ENCODE data around the gene SRRM2. TPM values are rescaled to one million over a fixed set of nuclear protein-coding genes. Genes with fewer than 3 reads are reported as not detected.

Gene SRRM2
- polyA plus RNA-seq, 1 donor (not counting 4 experiments of a cell fraction or from before 2014, with no cell fraction given) = 101 TPM

GRCh38 chr16:2749476-2749875 is 3.0 kb upstream of the SRRM2 start:
- Histone ChIP-seq H3K79me2 (ENCODE audit: control insufficient read depth, insufficient read depth, low read length) (peaks cover 21% of the 10 kb centered on the region), H3K27ac (ENCODE audit: control insufficient read depth, insufficient read depth, low read length) (no peak overlapping the region), H3K9me1 (ENCODE audit: control insufficient read depth, extremely low read depth, insufficient read depth, low read length) (no peaks in the 10 kb centered on the region), H3K9ac (ENCODE audit: control insufficient read depth, extremely low read depth, insufficient read depth, low read length) (no peak overlapping the region), H4K20me1 (ENCODE audit: control insufficient read depth, extremely low read depth, insufficient read depth, low read length) (peaks cover 13% of the 10 kb centered on the region), H3K27me3 (ENCODE audit: control insufficient read depth, extremely low read depth, insufficient read depth, low read length) (no peaks in the 10 kb centered on the region), H2AFZ (ENCODE audit: control insufficient read depth, low read length) (no peak overlapping the region), H3K4me3 (ENCODE audit: control insufficient read depth in 2 of 3, extremely low read depth in 1 of 3, insufficient read depth in 2 of 3, low read depth in 1 of 3, low read length in 3 of 3) (no peak overlapping the region), H3K9me3 (ENCODE audit: control insufficient read depth, low read depth, low read length) (no peaks in the 10 kb centered on the region), H3K4me2 (ENCODE audit: control insufficient read depth, extremely low read depth, insufficient read depth, low read depth, low read length) (no peak overlapping the region), H3K4me1 (ENCODE audit: control insufficient read depth, extremely low read depth, insufficient read depth, low read length) (peaks cover 12% of the 10 kb centered on the region), H3K36me3 (ENCODE audit: control insufficient read depth in 2 of 2, extremely low read depth in 1 of 2, insufficient read depth in 2 of 2, low read length in 2 of 2) (peaks cover 0 to 2% of the 10 kb centered on the region in 2 experiments)
- dilution Hi-C loops (cut with MboI; ENCODE audit: extremely low pct_ligation_motif_present, low sequenced_read_pairs) = no loop called here
- FAIRE-seq (no peak), DNase-seq (ENCODE audit: low read depth, low spot score) (no peak)
- TF ChIP-seq CTCF (optimal IDR thresholded peaks at IDR 0.05 in 1 of 3, IDR thresholded peaks at IDR 0.05 in 1 of 3, conservative IDR thresholded peaks at IDR 0.05 in 1 of 3; ENCODE audit: extremely low read depth in 1 of 3, insufficient read depth in 2 of 3, low read length in 3 of 3) (no peak), EZH2 (IDR thresholded peaks at IDR 0.05; ENCODE audit: low read length) (no peak)

- Histone ChIP-seq H3K9me1 (ENCODE audit: control insufficient read depth, extremely low read depth, insufficient read depth, low read length) (peaks cover 2% of the 10 kb centered on the region), H3K9me3 (ENCODE audit: control insufficient read depth, low read depth, low read length) (no peaks in the 10 kb centered on the region), H3K4me2 (ENCODE audit: control insufficient read depth, extremely low read depth, insufficient read depth, low read depth, low read length) (no peak overlapping the region), H4K20me1 (ENCODE audit: control insufficient read depth, extremely low read depth, insufficient read depth, low read length) (peaks cover 17% of the 10 kb centered on the region), H3K79me2 (ENCODE audit: control insufficient read depth, insufficient read depth, low read length) (peaks cover 26% of the 10 kb centered on the region), H3K27me3 (ENCODE audit: control insufficient read depth, extremely low read depth, insufficient read depth, low read length) (no peaks in the 10 kb centered on the region), H3K36me3 (ENCODE audit: control insufficient read depth in 2 of 2, extremely low read depth in 1 of 2, insufficient read depth in 2 of 2, low read length in 2 of 2) (peaks cover 0 to 2% of the 10 kb centered on the region in 2 experiments), H3K4me1 (ENCODE audit: control insufficient read depth, extremely low read depth, insufficient read depth, low read length) (peaks cover 17% of the 10 kb centered on the region), H3K27ac (ENCODE audit: control insufficient read depth, insufficient read depth, low read length) (no peak overlapping the region), H3K4me3 (ENCODE audit: control insufficient read depth in 2 of 3, extremely low read depth in 1 of 3, insufficient read depth in 2 of 3, low read depth in 1 of 3, low read length in 3 of 3) (no peak overlapping the region), H3K9ac (ENCODE audit: control insufficient read depth, extremely low read depth, insufficient read depth, low read length) (no peak overlapping the region), H2AFZ (ENCODE audit: control insufficient read depth, low read length) (no peak overlapping the region)
- FAIRE-seq (no peak), DNase-seq (ENCODE audit: low read depth, low spot score) (no peak)
- TF ChIP-seq CTCF (optimal IDR thresholded peaks at IDR 0.05 in 1 of 3, IDR thresholded peaks at IDR 0.05 in 1 of 3, conservative IDR thresholded peaks at IDR 0.05 in 1 of 3; ENCODE audit: extremely low read depth in 1 of 3, insufficient read depth in 2 of 3, low read length in 3 of 3) (no peak), EZH2 (IDR thresholded peaks at IDR 0.05; ENCODE audit: low read length) (no peak)
- dilution Hi-C loops (cut with MboI; ENCODE audit: extremely low pct_ligation_motif_present, low sequenced_read_pairs) = no loop called here
Measured at GRCh38 chr16:2749936-2750335, 2.5 kb upstream of the SRRM2 start.

Data from keratinocyte (primary cell).